Common myeloid progenitor, CD34-positive (primary cell): ENCODE data around the gene FKBP5.

Experiments
- CTCF ChIA-PET: fragments of 350-600 bp; sonication (Branson Sonifier 250); formaldehyde crosslinking; loops from one replicate; lab custom pipeline; 2021; ENCODE audit warnings: antibody characterized with exemption; lab: Charles Lee
- POLR2A ChIA-PET: fragments of 350-600 bp; sonication (Branson Sonifier 250); formaldehyde crosslinking; loops from one replicate; lab custom pipeline; 2021; ENCODE audit warnings: antibody characterized with exemption; lab: Charles Lee
- DNase-seq, 3 donors: peaks; one replicate each; pipeline versions ENCODE4 v3.0.0 to v3.0.0-alpha.2; 2013
- H3K27ac ChIP-seq, 2 experiments: 1 replicate in 1 of 2; 2 replicates in 1 of 2; pipeline ENCODE4 v1.7.0; 2013; ENCODE audit warnings: inconsistent platforms in 2 of 2, low read length in 2 of 2, mild to moderate bottlenecking in 2 of 2, low read depth in 1 of 2, moderate library complexity in 1 of 2; ENCODE audit not compliant: severe bottlenecking in 2 of 2, insufficient read depth in 1 of 2, poor library complexity in 1 of 2
- H3K27me3 ChIP-seq, 5 experiments: replicated peaks in 2 of 5; 1 replicate in 3 of 5; 2 replicates in 2 of 5; pipeline versions ENCODE4 v1.6.1 to v1.7.0; 2013; ENCODE audit warnings: low read length in 4 of 5, mild to moderate bottlenecking in 2 of 5, moderate library complexity in 2 of 5, inconsistent platforms in 1 of 5; ENCODE audit not compliant: insufficient read depth in 5 of 5, control insufficient read depth in 4 of 5
- H3K36me3 ChIP-seq, 4 experiments: 1 replicate in 2 of 4; 2 replicates in 2 of 4; pipeline versions ENCODE4 v1.6.1 to v1.7.0; 2013; ENCODE audit warnings: low read length in 3 of 4, control low read depth in 1 of 4, mild to moderate bottlenecking in 1 of 4; ENCODE audit not compliant: control insufficient read depth in 4 of 4, insufficient read depth in 4 of 4
- H3K4me1 ChIP-seq, 4 experiments: 1 replicate in 3 of 4; 2 replicates in 1 of 4; pipeline versions ENCODE4 v1.6.1 to v1.7.1; 2013; ENCODE audit warnings: low read length in 3 of 4, mild to moderate bottlenecking in 3 of 4, control low read depth in 1 of 4, inconsistent platforms in 1 of 4, moderate library complexity in 1 of 4; ENCODE audit not compliant: control insufficient read depth in 4 of 4, insufficient read depth in 4 of 4; ENCODE audit errors: control extremely low read depth in 1 of 4
- H3K4me3 ChIP-seq, 7 experiments: 1 replicate in 4 of 7; 2 replicates in 3 of 7; pipeline versions ENCODE4 v1.5.1 to v1.7.0; 2013; ENCODE audit warnings: mild to moderate bottlenecking in 7 of 7, low read length in 6 of 7, moderate library complexity in 6 of 7, inconsistent platforms in 2 of 7, low read depth in 2 of 7, control low read depth in 1 of 7; ENCODE audit not compliant: insufficient read depth in 4 of 7, control insufficient read depth in 1 of 7; ENCODE audit errors: extremely low read depth in 1 of 7
- H3K9me3 ChIP-seq, 5 experiments: 1 replicate in 4 of 5; 2 replicates in 1 of 5; pipeline versions ENCODE4 v1.6.1 to v1.7.1; 2013; ENCODE audit warnings: low read length in 4 of 5, mild to moderate bottlenecking in 2 of 5, inconsistent platforms in 1 of 5, low read depth in 1 of 5, moderate library complexity in 1 of 5; ENCODE audit not compliant: control insufficient read depth in 4 of 5, insufficient read depth in 2 of 5; ENCODE audit errors: control extremely low read depth in 1 of 5
- WGBS: methylation state at CpG from one replicate; pipeline ENCODE4 v1.1.5; 2013; ENCODE audit not compliant: insufficient coverage; 5-methylcytosine and 5-hydroxymethylcytosine counted together

FKBP5 gene

GRCh38 chr6:35552285-35552917 lies 136.3 kb downstream of the FKBP5 start:
- H3K4me1 ChIP-seq: peaks cover 0 to 4% (median 1%) of the 10 kb centered on the region in 4 experiments
- no peak overlapping the region for H3K27ac ChIP-seq
- ChIA-PET CTCF (interaction anchor here (0.6 to 2.3 kb wide), 17 partner anchors 9 to 455 kb away, joined by 3 to 11 read pairs (median 4); partner anchors contain the start of gene PPARD), POLR2A (no interaction called here)
- H3K9me3 ChIP-seq: peaks cover 0 to 7% (median 4%) of the 10 kb centered on the region in 5 experiments
- peak; percentile 60 to 84 (median 73) for DNase-seq
- H3K36me3 ChIP-seq: no peaks in the 10 kb centered on the region
- no peak overlapping the region for H3K4me3 ChIP-seq
- H3K27me3 ChIP-seq: no peaks in the 10 kb centered on the region
- 93% methylated on average over 3 of the region's 5 CpGs for WGBS

- WGBS: no CpG with 5 or more reads among the region's 1 CpG
- ChIA-PET CTCF (interaction anchor here (0.7 to 1.1 kb wide), 3 partner anchors 28 to 49 kb away, joined by 3 read pairs; no protein-coding TSS in a partner anchor), POLR2A (no interaction called here)
- Histone ChIP-seq H3K4me1 (no peaks in the 10 kb centered on the region), H3K36me3 (no peaks in the 10 kb centered on the region), H3K27me3 (no peaks in the 10 kb centered on the region), H3K27ac (no peak overlapping the region), H3K9me3 (peaks cover 0 to 7% (median 4%) of the 10 kb centered on the region in 5 experiments), H3K4me3 (no peak overlapping the region)
- DNase-seq: peak in 1 of 3 donors; percentile 20
Measured at GRCh38 chr6:35550437-35550836, 138.3 kb downstream of the FKBP5 start.

GRCh38 chr6:35547676-35548075 lies 141.0 kb downstream of the FKBP5 start:
- Histone ChIP-seq H3K4me3 (no peak overlapping the region), H3K9me3 (peaks cover 0 to 7% (median 4%) of the 10 kb centered on the region in 5 experiments), H3K27me3 (no peaks in the 10 kb centered on the region), H3K27ac (no peak overlapping the region), H3K36me3 (no peaks in the 10 kb centered on the region), H3K4me1 (no peaks in the 10 kb centered on the region)
- WGBS: 79% methylated on average over 6 of the region's 6 CpGs
- CTCF ChIA-PET: interaction anchor here (1.1 to 1.5 kb wide), 3 partner anchors 9 to 15 kb away, joined by 3 to 4 read pairs (median 3); no protein-coding TSS in a partner anchor
- no peak for DNase-seq
- POLR2A ChIA-PET: no interaction called here

- no peak for DNase-seq
- H3K9me3 ChIP-seq: peaks cover 0 to 3% (median 0%) of the 10 kb centered on the region in 5 experiments
- 98% methylated on average over 9 of the region's 13 CpGs for WGBS
- CTCF ChIA-PET: interaction anchor here (0.6 kb wide), 1 partner anchor 413 kb away, joined by 3 read pairs; no protein-coding TSS in a partner anchor
- H3K27me3 ChIP-seq: no peaks in the 10 kb centered on the region
- H3K27ac ChIP-seq: no peak overlapping the region
- no peaks in the 10 kb centered on the region for H3K36me3 ChIP-seq
- POLR2A ChIA-PET: no interaction called here
- no peak overlapping the region for H3K4me3 ChIP-seq
- H3K4me1 ChIP-seq: peaks cover 0 to 4% (median 2%) of the 10 kb centered on the region in 4 experiments
Measured at GRCh38 chr6:35544769-35545361, 143.8 kb downstream of the FKBP5 start.

- ChIA-PET CTCF (interaction anchor here (0.6 to 2.4 kb wide), 2 partner anchors 9 to 389 kb away, joined by 3 to 11 read pairs; no protein-coding TSS in a partner anchor), POLR2A (no interaction called here)
- no peak for DNase-seq
- Histone ChIP-seq H3K27ac (no peak overlapping the region), H3K27me3 (no peaks in the 10 kb centered on the region), H3K9me3 (peaks cover 0 to 3% (median 0%) of the 10 kb centered on the region in 5 experiments), H3K4me1 (peaks cover 0 to 4% (median 2%) of the 10 kb centered on the region in 4 experiments), H3K36me3 (no peaks in the 10 kb centered on the region), H3K4me3 (no peak overlapping the region)
- 94% methylated on average over 8 of the region's 16 CpGs for WGBS
Measured at GRCh38 chr6:35543459-35544193, 145.1 kb downstream of the FKBP5 start.

- peak in 1 of 3 donors; percentile 33 for DNase-seq
- Histone ChIP-seq H3K4me3 (no peak overlapping the region), H3K9me3 (peaks cover 0 to 3% (median 0%) of the 10 kb centered on the region in 5 experiments), H3K36me3 (no peaks in the 10 kb centered on the region), H3K27me3 (no peaks in the 10 kb centered on the region), H3K27ac (no peak overlapping the region), H3K4me1 (peaks cover 0 to 4% (median 2%) of the 10 kb centered on the region in 4 experiments)
- WGBS: 81% methylated on average over 2 of the region's 2 CpGs
- CTCF ChIA-PET: interaction anchor here (1.2 to 2.4 kb wide), 2 partner anchors 10 to 195 kb away, joined by 5 to 11 read pairs; partner anchors contain the start of gene ARMC12
- POLR2A ChIA-PET: no interaction called here
Measured at GRCh38 chr6:35541836-35542235, 146.9 kb downstream of the FKBP5 start.
